GM19099 (cell line): Measurements from ENCODE around the gene ING1.

Experiments
- POLR2A ChIP-seq: IDR thresholded peaks from 3 replicates; pipeline ENCODE4 v1.6.1; 2011; ENCODE audit warnings: low read depth; ENCODE audit not compliant: insufficient read length; ENCODE audit errors: extremely low read depth

The ING1 gene

GRCh38 chr13:110713642-110713952 lies at the start of gene ING1:
TSS of gene ING1 (plus strand) at chr13:110713700. CDS start at chr13:110714150, 450 bp downstream.
- TF ChIP-seq POLR2A, result no peak

GRCh38 chr13:110664041-110664440 lies 49.5 kb upstream of the ING1 start:
- no peak for TF ChIP-seq POLR2A

- no peak for TF ChIP-seq POLR2A
These were observed 48.8 kb upstream of the ING1 start for GRCh38 chr13:110664673-110665072.

GRCh38 chr13:110665491-110666254 lies 47.8 kb upstream of the ING1 start:
- no peak for TF ChIP-seq POLR2A

- no peak for TF ChIP-seq POLR2A
These were observed 47.3 kb upstream of the ING1 start for GRCh38 chr13:110666255-110666533.

- TF ChIP-seq POLR2A, result no peak
These were observed 44.5 kb upstream of the ING1 start for GRCh38 chr13:110669036-110669435.

GRCh38 chr13:110676595-110677587 lies 36.6 kb upstream of the ING1 start:
- no peak for TF ChIP-seq POLR2A

- no peak for TF ChIP-seq POLR2A
These were observed 35.6 kb upstream of the ING1 start for GRCh38 chr13:110677731-110678545.

GRCh38 chr13:110680852-110681251 lies 32.6 kb upstream of the ING1 start:
- no peak for TF ChIP-seq POLR2A

- no peak for TF ChIP-seq POLR2A
These were observed 31.5 kb upstream of the ING1 start for GRCh38 chr13:110681868-110682550.

GRCh38 chr13:110682746-110683145 lies 30.8 kb upstream of the ING1 start:
- no peak for TF ChIP-seq POLR2A

GRCh38 chr13:110683203-110683883 lies 30.2 kb upstream of the ING1 start:
- TF ChIP-seq POLR2A, result no peak

GRCh38 chr13:110683921-110684320 lies 29.6 kb upstream of the ING1 start:
- no peak for TF ChIP-seq POLR2A

- no peak for TF ChIP-seq POLR2A
These were observed 29.0 kb upstream of the ING1 start for GRCh38 chr13:110684388-110685056.
